ENCODE measurements around the gene GLB1L2.

- TF ChIP-seq CTCF (IDR thresholded peaks at IDR 0.05): no peak
- no peak for TF ChIP-seq POLR2A (IDR thresholded peaks at IDR 0.05)
Observed at GRCh38 chr11:134352111-134352510, 20.3 kb downstream of the GLB1L2 start.

Measured in Peyer's patch (tissue), 4 donors.